Esophagus muscularis mucosa (tissue), 4 donors: Measurements from ENCODE around the gene COMMD4.
"Not testable (repeated sequence)": the region's sequence is repeated elsewhere in the genome, so short reads cannot be mapped to it uniquely, and the experiment has no call there.

ENCODE experiments used
- EP300 ChIP-seq: sonication (generic); formaldehyde crosslinking; IDR thresholded peaks from one replicate; pipeline ENCODE4 v1.6.1; 2017; ENCODE audit warnings: antibody characterized with exemption
- POLR2A ChIP-seq: fragments of 450-650 bp; IDR thresholded peaks from one replicate; pipeline ENCODE4 v1.6.1; 2017; ENCODE audit warnings: antibody characterized with exemption, moderate library complexity, mild to moderate bottlenecking, low read depth
- POLR2AphosphoS5 ChIP-seq, 2 donors: sonication (generic); formaldehyde crosslinking; IDR thresholded peaks; one replicate each; pipeline ENCODE4 v1.6.1; 2017; ENCODE audit warnings: antibody characterized with exemption in 2 of 2
- TF ChIP-seq, protein P1 (sequence below), 3 experiments: fragments of 200-600 bp in 2 of 3; fragments of 450-650 bp in 1 of 3; sonication (generic) in 2 of 3; IDR thresholded peaks; one replicate each; pipeline ENCODE4 v1.5.1; 2017 to 2019; ENCODE audit warnings: antibody characterized with exemption in 3 of 3, mild to moderate bottlenecking in 2 of 3, moderate library complexity in 1 of 3

DNA sequence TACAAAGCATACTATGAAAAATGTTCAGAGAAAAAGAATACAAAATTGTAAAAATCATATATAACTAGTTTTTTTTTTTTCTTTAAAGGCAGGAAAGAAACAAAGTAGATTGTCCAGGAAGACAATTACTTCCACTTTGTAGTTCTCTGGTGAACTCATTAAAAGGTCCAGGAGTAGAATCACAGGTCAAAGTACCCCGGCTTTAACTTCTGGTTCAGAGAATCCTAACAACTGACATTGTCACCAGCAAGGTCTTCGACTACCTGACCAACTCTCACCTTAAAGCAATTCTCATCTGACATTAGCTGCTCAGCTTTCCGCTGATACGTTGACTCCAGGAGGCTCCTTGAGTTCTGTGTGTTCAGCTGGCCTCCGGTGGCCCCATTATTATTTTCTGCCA lies 48.1 kb downstream of the COMMD4 start:
- TF ChIP-seq, protein P1, sequence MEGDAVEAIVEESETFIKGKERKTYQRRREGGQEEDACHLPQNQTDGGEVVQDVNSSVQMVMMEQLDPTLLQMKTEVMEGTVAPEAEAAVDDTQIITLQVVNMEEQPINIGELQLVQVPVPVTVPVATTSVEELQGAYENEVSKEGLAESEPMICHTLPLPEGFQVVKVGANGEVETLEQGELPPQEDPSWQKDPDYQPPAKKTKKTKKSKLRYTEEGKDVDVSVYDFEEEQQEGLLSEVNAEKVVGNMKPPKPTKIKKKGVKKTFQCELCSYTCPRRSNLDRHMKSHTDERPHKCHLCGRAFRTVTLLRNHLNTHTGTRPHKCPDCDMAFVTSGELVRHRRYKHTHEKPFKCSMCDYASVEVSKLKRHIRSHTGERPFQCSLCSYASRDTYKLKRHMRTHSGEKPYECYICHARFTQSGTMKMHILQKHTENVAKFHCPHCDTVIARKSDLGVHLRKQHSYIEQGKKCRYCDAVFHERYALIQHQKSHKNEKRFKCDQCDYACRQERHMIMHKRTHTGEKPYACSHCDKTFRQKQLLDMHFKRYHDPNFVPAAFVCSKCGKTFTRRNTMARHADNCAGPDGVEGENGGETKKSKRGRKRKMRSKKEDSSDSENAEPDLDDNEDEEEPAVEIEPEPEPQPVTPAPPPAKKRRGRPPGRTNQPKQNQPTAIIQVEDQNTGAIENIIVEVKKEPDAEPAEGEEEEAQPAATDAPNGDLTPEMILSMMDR (IDR thresholded peaks at IDR 0.05): not testable (repeated sequence)
- not testable (repeated sequence) for TF ChIP-seq POLR2AphosphoS5 (IDR thresholded peaks at IDR 0.05); POLR2A; EP300
